Measurements from ENCODE around the gene TAOK1. TPM values are rescaled to one million over a fixed set of nuclear protein-coding genes. Genes with fewer than 3 reads are reported as not detected.
A peak's percentile ranks its signal among the peaks of the same experiment; 100 is the strongest.

TAOK1 gene
- total and polyA plus RNA-seq, 2 of the 13 experiments (the other 11 are each of a cell fraction or from before 2014, with no cell fraction given): 14.1 to 23.0 TPM

GRCh38 chr17:29357821-29358232 is 32.3 kb upstream of the TAOK1 start:
- WGBS (ENCODE audit: low lambda C conversion rate): 83% methylated on average over 5 of the region's 5 CpGs
- DNase-seq (ENCODE audit: low spot score) (no peak), FAIRE-seq (no peak), ATAC-seq (no peak)
- H3K9me3 ChIP-seq (ENCODE audit: low read length): no peaks in the 10 kb centered on the region
- H3K27me3 ChIP-seq (ENCODE audit: control insufficient read depth in 1 of 2, insufficient read depth in 2 of 2, low read length in 2 of 2): no peaks in the 10 kb centered on the region
- BruUV-seq (replicated peaks): no TSS peak
- CTCF ChIA-PET (ENCODE audit: low intra/inter-chr PET ratio, low total read pairs): no interaction called here
- TF ChIP-seq MATR3 (CRISPR knock-in tag; IDR thresholded peaks at IDR 0.05) (no peak), ZNF614 (CRISPR knock-in tag; IDR thresholded peaks at IDR 0.05; ENCODE audit: borderline replicate concordance) (no peak), NFE2L2 (IDR thresholded peaks at IDR 0.05; ENCODE audit: low read length) (peak; percentile 90), ZNF24 (IDR thresholded peaks at IDR 0.05) (no peak), E2F2 (CRISPR knock-in tag; IDR thresholded peaks at IDR 0.05; ENCODE audit: borderline replicate concordance) (no peak), MAFF (IDR thresholded peaks at IDR 0.05; ENCODE audit: low read depth, low read length) (peak; percentile 46; the same call in 1 of the 2 replicates), STAT5B (CRISPR knock-in tag; IDR thresholded peaks at IDR 0.05) (no peak), HBP1 (CRISPR knock-in tag; IDR thresholded peaks at IDR 0.05; ENCODE audit: low read depth) (no peak), PRMT3 (CRISPR knock-in tag; IDR thresholded peaks at IDR 0.05; ENCODE audit: borderline replicate concordance, low read depth) (no peak), CTCF (CRISPR knock-in tag; IDR thresholded peaks at IDR 0.05) (no peak), ZNF496 (CRISPR knock-in tag; IDR thresholded peaks at IDR 0.05; ENCODE audit: insufficient replicate concordance) (no peak), ZBTB46 (CRISPR knock-in tag; IDR thresholded peaks at IDR 0.05; ENCODE audit: borderline replicate concordance) (no peak), ZNF549 (CRISPR knock-in tag; IDR thresholded peaks at IDR 0.05) (no peak), HNF4G (IDR thresholded peaks at IDR 0.05; ENCODE audit: borderline replicate concordance, low read depth, low read length) (no peak), HNF4G (CRISPR knock-in tag; IDR thresholded peaks at IDR 0.05; ENCODE audit: borderline replicate concordance, low read depth) (no peak), MAFK (conservative IDR thresholded peaks at IDR 0.05 in 1 of 2, IDR thresholded peaks at IDR 0.05 in 1 of 2; ENCODE audit: low read length in 2 of 2) (peak; percentile 65 to 71), ZNF501 (CRISPR knock-in tag; IDR thresholded peaks at IDR 0.05) (no peak)
- no peaks in the 10 kb centered on the region for H3K36me3 ChIP-seq (replicated peaks in 1 of 2; ENCODE audit: control insufficient read depth in 1 of 2, insufficient read depth in 2 of 2, low read length in 2 of 2)
- no peak overlapping the region for H3K9ac ChIP-seq (ENCODE audit: insufficient read depth, low read depth, low read length)
- in situ Hi-C loops (cut with HindIII; ENCODE audit: extremely low pct_ligation_motif_present, low pct_unique_long_range_greater_than_20kb): no loop called here
- no peaks in the 10 kb centered on the region for H4K20me1 ChIP-seq (ENCODE audit: insufficient read depth, low read length)
- no peak overlapping the region for H3K27ac ChIP-seq (ENCODE audit: extremely low read length, insufficient read depth, low read length)
- H3K4me3 ChIP-seq (replicated peaks in 1 of 3; ENCODE audit: insufficient read depth in 1 of 3, low read depth in 2 of 3, low read length in 3 of 3): no peak overlapping the region
- no peak overlapping the region for H3K4me2 ChIP-seq (ENCODE audit: low read depth, low read length)
- H3K4me1 ChIP-seq (ENCODE audit: insufficient read depth, low read length): no peaks in the 10 kb centered on the region
- no peak overlapping the region for H2AFZ ChIP-seq (ENCODE audit: low read length)
- intact Hi-C loops (cut with micrococcal nuclease; ENCODE audit: unreplicated experiment): loop anchor here (2.0 kb wide), 1 partner anchor 63 kb away; the partner anchor contains the start of gene NUFIP2
- POLR2A ChIA-PET: no interaction called here
- no peaks in the 10 kb centered on the region for H3K79me2 ChIP-seq (ENCODE audit: insufficient read depth, low read length)

All from HepG2 (cell line).